ENCODE results near the gene OR10T2. TPM values are rescaled to one million over a fixed set of nuclear protein-coding genes. Genes with fewer than 3 reads are reported as not detected.

OR10T2 gene
- not detected for polyA plus RNA-seq (2012; ENCODE audit: insufficient read length, low read depth)

GRCh38 chr1:158398818-158399514, at the start of gene OR10T2:
Gene OR10T2 (minus strand): TSS chr1:158399466. CDS start chr1:158399466, 0 bp downstream.
- TF ChIP-seq REST (IDR thresholded peaks at IDR 0.05; ENCODE audit: insufficient read depth in 1 of 2, low read depth in 2 of 2, low read length in 2 of 2) (no peak), POLR2AphosphoS5 (IDR thresholded peaks at IDR 0.05; ENCODE audit: low read depth, low read length) (no peak), SIN3A (IDR thresholded peaks at IDR 0.05; ENCODE audit: borderline replicate concordance, insufficient read depth, low read length) (no peak), TAF1 (IDR thresholded peaks at IDR 0.05; ENCODE audit: borderline replicate concordance, insufficient read depth, low read length) (no peak), FOXP2 (optimal IDR thresholded peaks at IDR 0.05; ENCODE audit: borderline replicate concordance, extremely low read depth, extremely low read length, insufficient read depth) (no peak)

GRCh38 chr1:158445376-158445775, 46.1 kb upstream of the OR10T2 start:
- TF ChIP-seq SIN3A (IDR thresholded peaks at IDR 0.05; ENCODE audit: borderline replicate concordance, insufficient read depth, low read length), result no peak
- no peak for TF ChIP-seq TAF1 (IDR thresholded peaks at IDR 0.05; ENCODE audit: borderline replicate concordance, insufficient read depth, low read length)
- TF ChIP-seq FOXP2 (optimal IDR thresholded peaks at IDR 0.05; ENCODE audit: borderline replicate concordance, extremely low read depth, extremely low read length, insufficient read depth), result no peak
- no peak for TF ChIP-seq REST (IDR thresholded peaks at IDR 0.05; ENCODE audit: insufficient read depth in 1 of 2, low read depth in 2 of 2, low read length in 2 of 2)
- TF ChIP-seq POLR2AphosphoS5 (IDR thresholded peaks at IDR 0.05; ENCODE audit: low read depth, low read length), result no peak

GRCh38 chr1:158434741-158435140, 35.5 kb upstream of the OR10T2 start:
- TF ChIP-seq POLR2AphosphoS5 (IDR thresholded peaks at IDR 0.05; ENCODE audit: low read depth, low read length) (no peak), TAF1 (IDR thresholded peaks at IDR 0.05; ENCODE audit: borderline replicate concordance, insufficient read depth, low read length) (no peak), SIN3A (IDR thresholded peaks at IDR 0.05; ENCODE audit: borderline replicate concordance, insufficient read depth, low read length) (no peak), FOXP2 (optimal IDR thresholded peaks at IDR 0.05; ENCODE audit: borderline replicate concordance, extremely low read depth, extremely low read length, insufficient read depth) (no peak), REST (IDR thresholded peaks at IDR 0.05; ENCODE audit: insufficient read depth in 1 of 2, low read depth in 2 of 2, low read length in 2 of 2) (no peak)

GRCh38 chr1:158426137-158426536, 26.9 kb upstream of the OR10T2 start, which contains the start of gene OR10K2:
Gene OR10K2 (minus strand): TSS chr1:158426237. CDS start chr1:158420866, 5,371 bp downstream.
- no peak for TF ChIP-seq FOXP2 (optimal IDR thresholded peaks at IDR 0.05; ENCODE audit: borderline replicate concordance, extremely low read depth, extremely low read length, insufficient read depth)
- TF ChIP-seq REST (IDR thresholded peaks at IDR 0.05; ENCODE audit: insufficient read depth in 1 of 2, low read depth in 2 of 2, low read length in 2 of 2), result no peak
- TF ChIP-seq SIN3A (IDR thresholded peaks at IDR 0.05; ENCODE audit: borderline replicate concordance, insufficient read depth, low read length), result no peak
- TF ChIP-seq POLR2AphosphoS5 (IDR thresholded peaks at IDR 0.05; ENCODE audit: low read depth, low read length), result no peak
- no peak for TF ChIP-seq TAF1 (IDR thresholded peaks at IDR 0.05; ENCODE audit: borderline replicate concordance, insufficient read depth, low read length)

Data from PFSK-1 (cell line).